ENCODE results near the gene RBMS1. TPM values are rescaled to one million over a fixed set of nuclear protein-coding genes. Genes with fewer than 3 reads are reported as not detected.

RBMS1 gene
- total and polyA plus RNA-seq, 2 of the 13 experiments (the other 11 are each of a cell fraction or from before 2014, with no cell fraction given) = 55.5 to 110 TPM

DNA sequence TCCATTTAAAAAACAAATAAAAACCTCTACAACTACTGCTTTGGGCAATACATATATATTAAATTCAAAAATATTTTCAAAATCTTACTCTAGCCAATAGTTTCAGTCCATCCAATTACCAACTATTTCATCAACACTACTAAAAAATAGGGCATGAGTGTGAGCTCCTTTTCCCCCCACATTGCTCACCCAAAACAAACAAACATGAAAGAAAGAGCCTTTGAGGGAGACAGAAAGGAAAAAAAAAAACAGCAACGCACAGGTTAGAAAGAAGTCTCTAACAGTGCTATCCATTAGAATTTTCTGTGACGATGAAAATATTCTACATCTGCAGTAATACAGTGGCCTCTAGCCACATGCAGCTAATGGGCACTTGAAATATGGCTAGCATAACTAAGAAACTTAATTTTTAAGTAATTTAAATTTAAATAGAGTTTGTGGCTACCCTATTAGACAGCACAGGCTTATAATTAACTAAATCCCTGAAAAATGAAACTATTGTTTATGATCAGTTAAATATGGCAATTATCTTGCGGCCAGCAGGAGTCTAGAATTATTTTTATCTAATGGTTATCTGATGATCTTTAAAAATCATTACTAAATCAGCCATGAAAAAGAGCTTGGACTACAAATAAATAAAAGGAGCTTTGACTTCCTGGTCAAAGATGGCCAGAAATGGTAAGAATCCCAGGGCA, 59.2 kb downstream of the RBMS1 start:
- Histone ChIP-seq H3K4me2 (ENCODE audit: low read depth, low read length) (peak overlapping the region; percentile 30), H3K27me3 (ENCODE audit: control insufficient read depth in 1 of 2, insufficient read depth in 2 of 2, low read length in 2 of 2) (no peaks in the 10 kb centered on the region), H3K27ac (ENCODE audit: extremely low read length, insufficient read depth, low read length) (no peak overlapping the region), H3K36me3 (replicated peaks in 1 of 2; ENCODE audit: control insufficient read depth in 1 of 2, insufficient read depth in 2 of 2, low read length in 2 of 2) (peaks cover 3 to 4% of the 10 kb centered on the region in 2 experiments; a peak in 4 of 5 replicates), H3K4me1 (ENCODE audit: insufficient read depth, low read length) (peaks cover 23% of the 10 kb centered on the region), H3K79me2 (ENCODE audit: insufficient read depth, low read length) (peaks cover 13% of the 10 kb centered on the region), H4K20me1 (ENCODE audit: insufficient read depth, low read length) (no peaks in the 10 kb centered on the region), H3K9ac (ENCODE audit: insufficient read depth, low read depth, low read length) (no peak overlapping the region), H3K9me3 (ENCODE audit: low read length) (peaks cover 17% of the 10 kb centered on the region), H3K4me3 (replicated peaks in 1 of 3; ENCODE audit: insufficient read depth in 1 of 3, low read depth in 2 of 3, low read length in 3 of 3) (0 out of 6 replicates have a peak overlapping the region, but pooled peaks of 1 of the 3 experiments have one; percentile 6), H2AFZ (ENCODE audit: low read length) (no peak overlapping the region)
- BruUV-seq (replicated peaks) = no TSS peak
- WGBS (ENCODE audit: low lambda C conversion rate) = 39% methylated on average over 3 of the region's 3 CpGs
- FAIRE-seq (peak; percentile 28), DNase-seq (ENCODE audit: low spot score) (peak; percentile 57), ATAC-seq (peak; percentile 63)
- in situ Hi-C loops (cut with HindIII; ENCODE audit: extremely low pct_ligation_motif_present, low pct_unique_long_range_greater_than_20kb) (no loop called here), intact Hi-C loops (cut with micrococcal nuclease; ENCODE audit: unreplicated experiment) (no loop called here)
- CTCF ChIA-PET (ENCODE audit: low intra/inter-chr PET ratio, low total read pairs) = no interaction called here
- POLR2A ChIA-PET = interaction anchor here (0.7 to 1.2 kb wide), 3 partner anchors 57 to 59 kb away, joined by 3 to 9 read pairs (median 7); partner anchors contain the start of gene RBMS1
- no peak for TF ChIP-seq FOXA1 (IDR thresholded peaks at IDR 0.05)
- 0 out of 2 replicates have a peak, but pooled peaks have one; percentile 35 for TF ChIP-seq FOXA1 (CRISPR knock-in tag; IDR thresholded peaks at IDR 0.05)
- 0 out of 2 replicates have a peak, but pooled peaks have one; percentile 11 for TF ChIP-seq BCL6 (CRISPR knock-in tag; IDR thresholded peaks at IDR 0.05)
- TF ChIP-seq NCOA2 (CRISPR knock-in tag; IDR thresholded peaks at IDR 0.05) = 0 out of 2 replicates have a peak, but pooled peaks have one; percentile 0
- no peak for TF ChIP-seq ZNF343 (CRISPR knock-in tag; IDR thresholded peaks at IDR 0.05)
- no peak for TF ChIP-seq SAP130 (CRISPR knock-in tag; IDR thresholded peaks at IDR 0.05; ENCODE audit: low read depth)
- TF ChIP-seq, protein P1, sequence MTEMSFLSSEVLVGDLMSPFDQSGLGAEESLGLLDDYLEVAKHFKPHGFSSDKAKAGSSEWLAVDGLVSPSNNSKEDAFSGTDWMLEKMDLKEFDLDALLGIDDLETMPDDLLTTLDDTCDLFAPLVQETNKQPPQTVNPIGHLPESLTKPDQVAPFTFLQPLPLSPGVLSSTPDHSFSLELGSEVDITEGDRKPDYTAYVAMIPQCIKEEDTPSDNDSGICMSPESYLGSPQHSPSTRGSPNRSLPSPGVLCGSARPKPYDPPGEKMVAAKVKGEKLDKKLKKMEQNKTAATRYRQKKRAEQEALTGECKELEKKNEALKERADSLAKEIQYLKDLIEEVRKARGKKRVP (CRISPR knock-in tag; IDR thresholded peaks at IDR 0.05) = peak in 1 of 2 experiments; percentile 68; a peak in 2 of 4 replicates
- TF ChIP-seq, protein P2, sequence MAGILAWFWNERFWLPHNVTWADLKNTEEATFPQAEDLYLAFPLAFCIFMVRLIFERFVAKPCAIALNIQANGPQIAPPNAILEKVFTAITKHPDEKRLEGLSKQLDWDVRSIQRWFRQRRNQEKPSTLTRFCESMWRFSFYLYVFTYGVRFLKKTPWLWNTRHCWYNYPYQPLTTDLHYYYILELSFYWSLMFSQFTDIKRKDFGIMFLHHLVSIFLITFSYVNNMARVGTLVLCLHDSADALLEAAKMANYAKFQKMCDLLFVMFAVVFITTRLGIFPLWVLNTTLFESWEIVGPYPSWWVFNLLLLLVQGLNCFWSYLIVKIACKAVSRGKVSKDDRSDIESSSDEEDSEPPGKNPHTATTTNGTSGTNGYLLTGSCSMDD (CRISPR knock-in tag; IDR thresholded peaks at IDR 0.05) = no peak
- 0 out of 2 replicates have a peak, but pooled peaks have one; percentile 28 for TF ChIP-seq HMG20A (CRISPR knock-in tag; IDR thresholded peaks at IDR 0.05; ENCODE audit: borderline replicate concordance)
- TF ChIP-seq, protein P3, sequence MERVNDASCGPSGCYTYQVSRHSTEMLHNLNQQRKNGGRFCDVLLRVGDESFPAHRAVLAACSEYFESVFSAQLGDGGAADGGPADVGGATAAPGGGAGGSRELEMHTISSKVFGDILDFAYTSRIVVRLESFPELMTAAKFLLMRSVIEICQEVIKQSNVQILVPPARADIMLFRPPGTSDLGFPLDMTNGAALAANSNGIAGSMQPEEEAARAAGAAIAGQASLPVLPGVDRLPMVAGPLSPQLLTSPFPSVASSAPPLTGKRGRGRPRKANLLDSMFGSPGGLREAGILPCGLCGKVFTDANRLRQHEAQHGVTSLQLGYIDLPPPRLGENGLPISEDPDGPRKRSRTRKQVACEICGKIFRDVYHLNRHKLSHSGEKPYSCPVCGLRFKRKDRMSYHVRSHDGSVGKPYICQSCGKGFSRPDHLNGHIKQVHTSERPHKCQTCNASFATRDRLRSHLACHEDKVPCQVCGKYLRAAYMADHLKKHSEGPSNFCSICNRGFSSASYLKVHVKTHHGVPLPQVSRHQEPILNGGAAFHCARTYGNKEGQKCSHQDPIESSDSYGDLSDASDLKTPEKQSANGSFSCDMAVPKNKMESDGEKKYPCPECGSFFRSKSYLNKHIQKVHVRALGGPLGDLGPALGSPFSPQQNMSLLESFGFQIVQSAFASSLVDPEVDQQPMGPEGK (CRISPR knock-in tag; IDR thresholded peaks at IDR 0.05) = peak; percentile 69; the same call in 1 of the 2 replicates
- 0 out of 2 replicates have a peak, but pooled peaks have one; percentile 15 for TF ChIP-seq RORA (CRISPR knock-in tag; IDR thresholded peaks at IDR 0.05)
- no peak for TF ChIP-seq FOXP1 (IDR thresholded peaks at IDR 0.05)
- TF ChIP-seq FOXP1 (CRISPR knock-in tag; IDR thresholded peaks at IDR 0.05) = peak; percentile 57; the same call in 1 of the 2 replicates
- TF ChIP-seq SOX13 (IDR thresholded peaks at IDR 0.05) = no peak
- TF ChIP-seq SOX13 (CRISPR knock-in tag; conservative IDR thresholded peaks at IDR 0.05 in 1 of 2, IDR thresholded peaks at IDR 0.05 in 1 of 2) = peak in 1 of 2 experiments; percentile 47; a peak in 1 of 4 replicates
- no peak for TF ChIP-seq ZNF746 (CRISPR knock-in tag; IDR thresholded peaks at IDR 0.05)
- TF ChIP-seq, protein P4, sequence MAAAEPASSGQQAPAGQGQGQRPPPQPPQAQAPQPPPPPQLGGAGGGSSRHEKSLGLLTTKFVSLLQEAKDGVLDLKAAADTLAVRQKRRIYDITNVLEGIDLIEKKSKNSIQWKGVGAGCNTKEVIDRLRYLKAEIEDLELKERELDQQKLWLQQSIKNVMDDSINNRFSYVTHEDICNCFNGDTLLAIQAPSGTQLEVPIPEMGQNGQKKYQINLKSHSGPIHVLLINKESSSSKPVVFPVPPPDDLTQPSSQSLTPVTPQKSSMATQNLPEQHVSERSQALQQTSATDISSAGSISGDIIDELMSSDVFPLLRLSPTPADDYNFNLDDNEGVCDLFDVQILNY (CRISPR knock-in tag; conservative IDR thresholded peaks at IDR 0.05) = no peak

Measured in HepG2 (cell line).